Activated B cell treated with CpG ODN at 0.5 μM for 24 hours (primary cell): ENCODE measurements around the gene MICU1. TPM values are rescaled to one million over a fixed set of nuclear protein-coding genes. Genes with fewer than 3 reads are reported as not detected.
"Not testable (repeated sequence)": the region's sequence is repeated elsewhere in the genome, so short reads cannot be mapped to it uniquely, and the experiment has no call there.

Experiments
- ATAC-seq: fragments of 200-7000 bp; cut with Tn5 transposase; one replicate; pipeline ENCODE4 v1.10.0; 2021; ENCODE audit warnings: low read depth, mild to moderate bottlenecking, moderate library complexity
- CTCF ChIA-PET: fragments of 350-600 bp; sonication (Branson Sonifier 250); formaldehyde crosslinking; loops from one replicate; lab custom pipeline; 2021; ENCODE audit warnings: antibody characterized with exemption; lab: Charles Lee
- POLR2A ChIA-PET: fragments of 350-600 bp; sonication (Branson Sonifier 250); formaldehyde crosslinking; loops from one replicate; lab custom pipeline; 2021; ENCODE audit warnings: antibody characterized with exemption; lab: Charles Lee
- DNase-seq: peaks from one replicate; pipeline ENCODE4 v3.0.0; 2022
- H3K27ac Mint-ChIP-seq: one replicate; pipeline ENCODE4 v1.8.0; 2020; ENCODE audit warnings: mixed read lengths
- H3K27me3 Mint-ChIP-seq: one replicate; pipeline ENCODE4 v1.8.0; 2021; ENCODE audit warnings: mixed read lengths
- H3K36me3 Mint-ChIP-seq: one replicate; pipeline ENCODE4 v1.8.0; 2021; ENCODE audit warnings: low read depth, mixed read lengths
- H3K4me1 Mint-ChIP-seq: one replicate; pipeline ENCODE4 v1.8.0; 2021; ENCODE audit warnings: mixed read lengths
- H3K4me3 Mint-ChIP-seq: one replicate; pipeline ENCODE4 v1.8.0; 2020; ENCODE audit warnings: mild to moderate bottlenecking, mixed read lengths
- H3K9me3 Mint-ChIP-seq: one replicate; pipeline ENCODE4 v1.8.0; 2020; ENCODE audit warnings: mixed read lengths
- CTCF ChIP-seq: fragments of 200-600 bp; IDR thresholded peaks from one replicate; pipeline ENCODE4 v1.8.0; 2022; ENCODE audit warnings: antibody characterized with exemption, mild to moderate bottlenecking
- intact Hi-C: fragments of 100-400 bp; cut with micrococcal nuclease; formaldehyde crosslinking; loops from one replicate; pipeline ENCODE4 v1.15.1; 2024
- total RNA-seq: library from RNA; stranded (reverse); gene quantifications from 2 replicates; pipeline ENCODE4 v1.2.3, GENCODE V29; 2022

MICU1 gene
- total RNA-seq, 1 donor from 2014 or later: 27.4 TPM

GRCh38 chr10:72329290-72330068, 296.4 kb downstream of the MICU1 start:
- peak overlapping the region; percentile 35 for H3K4me3 Mint-ChIP-seq
- ChIA-PET CTCF (interaction anchor here (1.0 to 1.8 kb wide), 4 partner anchors 8 to 281 kb away, joined by 3 to 7 read pairs (median 4); no protein-coding TSS in a partner anchor), POLR2A (interaction anchor here (0.6 to 35.9 kb wide), 10 partner anchors 10 to 526 kb away, joined by 3 to 1996 read pairs (median 6); partner anchors contain the start of gene DDIT4)
- ATAC-seq (no peak), DNase-seq (no peak)
- H3K4me1 Mint-ChIP-seq: peaks cover 83% of the 10 kb centered on the region
- no peaks in the 10 kb centered on the region for H3K9me3 Mint-ChIP-seq
- TF ChIP-seq CTCF: no peak
- H3K36me3 Mint-ChIP-seq: peaks cover 6% of the 10 kb centered on the region
- peak overlapping the region; percentile 63 for H3K27ac Mint-ChIP-seq
- no peaks in the 10 kb centered on the region for H3K27me3 Mint-ChIP-seq
- intact Hi-C loops: loop anchor here (10.0 kb wide), 1 partner anchor 565 kb away; no protein-coding TSS in a partner anchor

GRCh38 chr10:72328829-72329204, 297.1 kb downstream of the MICU1 start:
- intact Hi-C loops: no loop called here
- Mint-ChIP-seq H3K27me3 (no peaks in the 10 kb centered on the region), H3K4me1 (peaks cover 83% of the 10 kb centered on the region), H3K9me3 (no peaks in the 10 kb centered on the region), H3K36me3 (peaks cover 1% of the 10 kb centered on the region), H3K4me3 (peak overlapping the region; percentile 24), H3K27ac (peak overlapping the region; percentile 71)
- no peak for TF ChIP-seq CTCF
- CTCF ChIA-PET: interaction anchor here (1.0 to 3.3 kb wide), 7 partner anchors 11 to 280 kb away, joined by 3 to 11 read pairs (median 3); no protein-coding TSS in a partner anchor
- POLR2A ChIA-PET: interaction anchor here (0.9 to 35.9 kb wide), 7 partner anchors 9 to 246 kb away, joined by 3 to 1996 read pairs (median 18); partner anchors contain the start of genes DDIT4 and SPOCK2
- DNase-seq: no peak
- peak; percentile 6 for ATAC-seq

- POLR2A ChIA-PET: interaction anchor here (0.6 to 35.9 kb wide), 10 partner anchors 7 to 509 kb away, joined by 3 to 1996 read pairs (median 10); partner anchors contain the start of genes ANAPC16, DDIT4 and SPOCK2
- CTCF ChIA-PET: interaction anchor here (1.1 to 3.3 kb wide), 12 partner anchors 8 to 280 kb away, joined by 3 to 11 read pairs (median 3); no protein-coding TSS in a partner anchor
- H3K4me3 Mint-ChIP-seq: peak overlapping the region; percentile 24
- no peak for TF ChIP-seq CTCF
- H3K27ac Mint-ChIP-seq: peak overlapping the region; percentile 71
- no peaks in the 10 kb centered on the region for H3K9me3 Mint-ChIP-seq
- peaks cover 83% of the 10 kb centered on the region for H3K4me1 Mint-ChIP-seq
- ATAC-seq: no peak
- no peaks in the 10 kb centered on the region for H3K27me3 Mint-ChIP-seq
- no peaks in the 10 kb centered on the region for H3K36me3 Mint-ChIP-seq
- DNase-seq: no peak
- intact Hi-C loops: no loop called here
These were observed 297.6 kb downstream of the MICU1 start for GRCh38 chr10:72328045-72328828.

- H3K27me3 Mint-ChIP-seq, H3K9me3 Mint-ChIP-seq, intact Hi-C loops, DNase-seq, ATAC-seq, H3K36me3 Mint-ChIP-seq: not testable (repeated sequence)
- Mint-ChIP-seq H3K4me1 (peaks cover 83% of the 10 kb centered on the region), H3K4me3 (peak overlapping the region; percentile 88), H3K27ac (peak overlapping the region; percentile 90)
- ChIA-PET CTCF (interaction anchor here (0.6 to 3.3 kb wide), 10 partner anchors 7 to 200 kb away, joined by 3 to 11 read pairs (median 4); no protein-coding TSS in a partner anchor), POLR2A (interaction anchor here (0.6 to 35.9 kb wide), 12 partner anchors 7 to 160 kb away, joined by 3 to 1996 read pairs (median 6); partner anchors contain the start of gene DDIT4)
These were observed 298.9 kb downstream of the MICU1 start for GRCh38 chr10:72326665-72327603.

GRCh38 chr10:72325243-72326175, 300.4 kb downstream of the MICU1 start:
- H3K27me3 Mint-ChIP-seq, H3K9me3 Mint-ChIP-seq, ATAC-seq, H3K4me3 Mint-ChIP-seq, H3K36me3 Mint-ChIP-seq, intact Hi-C loops, DNase-seq: not testable (repeated sequence)
- POLR2A ChIA-PET: interaction anchor here (0.6 to 35.9 kb wide), 9 partner anchors 6 to 158 kb away, joined by 4 to 1996 read pairs (median 11); partner anchors contain the start of gene DDIT4
- CTCF ChIA-PET: interaction anchor here (1.8 to 3.3 kb wide), 2 partner anchors 102 to 106 kb away, joined by 4 to 11 read pairs; no protein-coding TSS in a partner anchor
- peaks cover 83% of the 10 kb centered on the region for H3K4me1 Mint-ChIP-seq
- H3K27ac Mint-ChIP-seq: peak overlapping the region; percentile 46
